Effector memory CD4-positive, alpha-beta T cell (primary cell): Measurements from ENCODE around the gene EML4.
A peak's percentile ranks its signal among the peaks of the same experiment; 100 is the strongest.
"Not testable (repeated sequence)": the region's sequence is repeated elsewhere in the genome, so short reads cannot be mapped to it uniquely, and the experiment has no call there.

Source experiments
- DNase-seq, 3 donors: peaks; one replicate each; pipeline ENCODE4 v3.0.0-alpha.2; 2020
- H3K27ac ChIP-seq: 2 replicates; pipeline ENCODE4 v1.7.0; 2013; ENCODE audit warnings: mild to moderate bottlenecking, low read length, moderate library complexity; ENCODE audit not compliant: insufficient read depth, poor library complexity, severe bottlenecking
- H3K27me3 ChIP-seq: replicated peaks from 2 replicates; pipeline ENCODE4 v1.7.0; 2013; ENCODE audit warnings: mild to moderate bottlenecking, low read length; ENCODE audit not compliant: insufficient read depth, control insufficient read depth, poor library complexity, severe bottlenecking
- H3K36me3 ChIP-seq: 2 replicates; pipeline ENCODE4 v1.7.0; 2013; ENCODE audit warnings: mild to moderate bottlenecking, low read length, moderate library complexity; ENCODE audit not compliant: control insufficient read depth, insufficient read depth
- H3K4me1 ChIP-seq: 2 replicates; pipeline ENCODE4 v1.7.0; 2013; ENCODE audit warnings: low read length, mild to moderate bottlenecking; ENCODE audit not compliant: control insufficient read depth, insufficient read depth, poor library complexity, severe bottlenecking
- H3K4me3 ChIP-seq: 2 replicates; pipeline ENCODE4 v1.7.0; 2013; ENCODE audit warnings: low read length, low read depth, mild to moderate bottlenecking; ENCODE audit not compliant: insufficient read depth, poor library complexity, severe bottlenecking
- H3K9me3 ChIP-seq: 2 replicates; pipeline ENCODE4 v1.7.0; 2013; ENCODE audit warnings: mild to moderate bottlenecking, low read length, moderate library complexity; ENCODE audit not compliant: control insufficient read depth
- total RNA-seq, 3 donors: gene quantifications; one replicate each; lab custom pipeline; 2026; lab: John Stamatoyannopoulos, UW

The EML4 gene, protein sequence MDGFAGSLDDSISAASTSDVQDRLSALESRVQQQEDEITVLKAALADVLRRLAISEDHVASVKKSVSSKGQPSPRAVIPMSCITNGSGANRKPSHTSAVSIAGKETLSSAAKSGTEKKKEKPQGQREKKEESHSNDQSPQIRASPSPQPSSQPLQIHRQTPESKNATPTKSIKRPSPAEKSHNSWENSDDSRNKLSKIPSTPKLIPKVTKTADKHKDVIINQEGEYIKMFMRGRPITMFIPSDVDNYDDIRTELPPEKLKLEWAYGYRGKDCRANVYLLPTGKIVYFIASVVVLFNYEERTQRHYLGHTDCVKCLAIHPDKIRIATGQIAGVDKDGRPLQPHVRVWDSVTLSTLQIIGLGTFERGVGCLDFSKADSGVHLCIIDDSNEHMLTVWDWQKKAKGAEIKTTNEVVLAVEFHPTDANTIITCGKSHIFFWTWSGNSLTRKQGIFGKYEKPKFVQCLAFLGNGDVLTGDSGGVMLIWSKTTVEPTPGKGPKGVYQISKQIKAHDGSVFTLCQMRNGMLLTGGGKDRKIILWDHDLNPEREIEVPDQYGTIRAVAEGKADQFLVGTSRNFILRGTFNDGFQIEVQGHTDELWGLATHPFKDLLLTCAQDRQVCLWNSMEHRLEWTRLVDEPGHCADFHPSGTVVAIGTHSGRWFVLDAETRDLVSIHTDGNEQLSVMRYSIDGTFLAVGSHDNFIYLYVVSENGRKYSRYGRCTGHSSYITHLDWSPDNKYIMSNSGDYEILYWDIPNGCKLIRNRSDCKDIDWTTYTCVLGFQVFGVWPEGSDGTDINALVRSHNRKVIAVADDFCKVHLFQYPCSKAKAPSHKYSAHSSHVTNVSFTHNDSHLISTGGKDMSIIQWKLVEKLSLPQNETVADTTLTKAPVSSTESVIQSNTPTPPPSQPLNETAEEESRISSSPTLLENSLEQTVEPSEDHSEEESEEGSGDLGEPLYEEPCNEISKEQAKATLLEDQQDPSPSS
- total RNA-seq, result 363 to 455 (median 394) reads per million in 3 donors

DNA sequence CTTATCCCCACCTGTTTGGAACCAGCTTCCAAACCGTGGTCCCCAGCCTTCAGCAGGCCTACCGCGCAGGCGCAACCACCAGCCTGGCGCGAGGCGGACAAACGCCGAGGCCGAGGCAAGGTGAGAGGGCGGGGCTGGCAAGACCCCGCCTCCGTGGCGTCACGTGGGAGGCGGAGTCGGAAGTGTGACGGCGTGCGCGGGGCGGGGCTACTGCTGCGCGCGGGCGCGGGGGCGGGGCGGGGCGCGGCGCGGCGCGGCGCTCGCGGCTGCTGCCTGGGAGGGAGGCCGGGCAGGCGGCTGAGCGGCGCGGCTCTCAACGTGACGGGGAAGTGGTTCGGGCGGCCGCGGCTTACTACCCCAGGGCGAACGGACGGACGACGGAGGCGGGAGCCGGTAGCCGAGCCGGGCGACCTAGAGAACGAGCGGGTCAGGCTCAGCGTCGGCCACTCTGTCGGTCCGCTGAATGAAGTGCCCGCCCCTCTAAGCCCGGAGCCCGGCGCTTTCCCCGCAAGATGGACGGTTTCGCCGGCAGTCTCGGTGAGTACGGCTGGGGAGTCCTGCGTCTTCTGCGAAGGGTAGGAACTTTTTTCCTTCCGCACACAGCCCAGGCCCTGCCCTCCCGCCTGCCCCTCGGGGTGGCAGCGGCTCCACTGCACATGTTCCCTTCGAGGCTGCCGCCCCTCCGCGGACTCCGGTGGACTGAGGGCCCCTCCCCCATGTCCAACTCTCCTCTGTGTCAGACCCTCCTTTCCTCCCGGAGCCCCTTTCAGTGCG lies at the start of gene EML4:
Gene EML4, plus strand, starts transcription at position 254 of the 774 bp plus-strand sequence. Its CDS starts 259 bp downstream, at position 513.
- Histone ChIP-seq H3K4me1 (no peaks in the 10 kb centered on the region), H3K4me3 (peak within 1 kb of the TSS; percentile 80), H3K27ac (peak within 1 kb of the TSS; percentile 91), H3K36me3 (no peaks in the 10 kb centered on the region), H3K9me3 (no peaks in the 10 kb centered on the region), H3K27me3 (no peaks in the 10 kb centered on the region)
- peak; percentile 79 to 88 (median 86) for DNase-seq

DNA sequence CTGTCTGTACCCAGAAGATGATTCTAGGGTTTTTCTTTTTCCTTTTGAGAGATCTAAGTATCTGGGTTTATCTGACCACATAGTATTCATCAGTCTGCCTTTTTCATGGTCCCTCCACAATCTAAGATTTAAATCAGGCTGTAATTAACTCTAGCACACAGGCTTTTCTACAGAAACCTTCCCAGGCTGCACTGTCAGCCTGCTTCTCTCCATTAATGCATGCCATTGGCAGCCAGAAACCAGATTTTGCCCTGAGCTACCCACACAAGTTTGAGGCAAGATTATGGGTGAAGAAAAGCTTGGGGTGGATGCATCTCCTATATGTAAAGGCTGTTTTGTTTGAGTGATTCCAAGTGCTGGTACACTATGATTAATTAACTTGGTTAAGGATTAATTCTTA lies 45.7 kb upstream of the EML4 start:
- H3K4me1 ChIP-seq, result peaks cover 49% of the 10 kb centered on the region
- H3K4me3 ChIP-seq, result no peak overlapping the region
- no peak for DNase-seq
- no peaks in the 10 kb centered on the region for H3K27me3 ChIP-seq
- no peaks in the 10 kb centered on the region for H3K36me3 ChIP-seq
- H3K9me3 ChIP-seq, result no peaks in the 10 kb centered on the region
- peak overlapping the region; percentile 70 for H3K27ac ChIP-seq

DNA sequence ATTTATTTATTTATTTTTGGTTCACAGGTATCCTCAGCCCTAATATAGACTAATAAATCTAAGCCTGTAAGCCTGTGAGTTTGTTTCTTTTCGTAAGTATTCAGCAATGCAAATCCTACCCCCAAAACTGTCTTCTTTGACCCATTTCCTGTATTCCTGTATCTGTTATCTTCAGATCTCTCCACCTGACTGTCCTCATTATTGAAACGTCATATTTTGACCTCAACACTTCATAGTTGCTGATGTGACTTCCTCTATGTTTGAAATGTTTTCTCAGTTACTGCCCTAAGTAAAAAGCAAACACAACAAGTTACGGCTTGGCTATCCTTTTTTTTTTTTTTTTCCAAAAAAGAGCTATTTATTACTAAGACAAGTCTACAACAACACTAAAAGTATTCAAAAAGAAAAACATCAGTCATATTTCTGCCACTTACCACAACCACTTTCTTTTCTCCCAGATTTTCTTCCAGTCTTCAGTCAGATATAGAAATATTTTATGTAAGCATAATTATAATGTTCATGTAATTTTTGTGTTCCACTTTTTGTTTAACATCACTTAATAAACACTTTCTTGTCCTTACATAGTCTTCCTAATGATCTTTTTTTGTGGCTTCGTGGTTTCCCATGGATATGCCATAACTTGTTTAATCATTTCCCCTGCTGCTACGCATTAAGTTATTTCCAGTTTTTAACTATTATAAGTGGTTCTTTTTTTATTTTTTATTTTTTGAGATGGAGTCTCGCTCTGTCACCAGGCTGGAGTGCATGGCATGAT lies 45.0 kb upstream of the EML4 start:
- H3K9me3 ChIP-seq, result no peaks in the 10 kb centered on the region
- no peaks in the 10 kb centered on the region for H3K27me3 ChIP-seq
- H3K27ac ChIP-seq, result peak overlapping the region; percentile 70
- H3K4me1 ChIP-seq, result peaks cover 53% of the 10 kb centered on the region
- no peak for DNase-seq
- no peak overlapping the region for H3K4me3 ChIP-seq
- no peaks in the 10 kb centered on the region for H3K36me3 ChIP-seq

DNA sequence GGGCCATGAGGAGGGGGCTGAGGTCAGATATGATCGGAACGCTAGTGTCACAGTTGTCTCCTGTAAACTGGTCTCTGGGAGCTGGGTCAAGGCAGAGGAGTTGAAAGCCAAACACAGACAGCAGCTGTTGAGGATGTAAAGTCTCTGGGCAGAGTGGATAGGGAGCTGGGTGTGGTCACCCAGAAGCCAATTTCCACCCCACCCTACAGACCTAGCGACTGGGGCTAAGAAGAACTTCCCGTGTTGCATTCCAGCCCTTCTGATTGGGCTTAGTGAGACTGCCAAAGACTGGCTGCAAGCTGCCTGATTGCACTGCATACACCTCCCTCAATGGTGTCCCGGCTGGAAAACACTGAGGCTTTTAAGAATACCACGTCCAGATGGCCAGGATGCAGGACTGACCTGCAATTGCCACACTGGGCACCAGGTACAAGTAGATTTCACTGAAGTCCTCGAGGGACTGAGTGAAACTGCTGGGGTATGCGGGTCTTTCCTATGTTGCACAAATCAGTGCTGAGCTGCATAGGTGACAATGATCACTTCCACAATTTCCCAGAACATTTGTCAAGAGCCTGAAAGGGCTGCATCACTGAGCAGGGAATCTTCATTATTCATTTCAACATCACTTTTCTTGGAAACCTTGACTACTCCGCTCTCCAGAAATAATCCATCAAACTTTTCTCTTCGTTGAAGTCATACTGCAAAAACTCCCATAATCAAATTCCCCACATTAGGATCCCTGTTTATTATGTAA lies 43.1 kb upstream of the EML4 start:
- Histone ChIP-seq H3K36me3 (no peaks in the 10 kb centered on the region), H3K4me1 (peaks cover 71% of the 10 kb centered on the region), H3K27me3 (no peaks in the 10 kb centered on the region), H3K4me3 (no peak overlapping the region), H3K9me3 (no peaks in the 10 kb centered on the region), H3K27ac (peak overlapping the region; percentile 50)
- no peak for DNase-seq

DNA sequence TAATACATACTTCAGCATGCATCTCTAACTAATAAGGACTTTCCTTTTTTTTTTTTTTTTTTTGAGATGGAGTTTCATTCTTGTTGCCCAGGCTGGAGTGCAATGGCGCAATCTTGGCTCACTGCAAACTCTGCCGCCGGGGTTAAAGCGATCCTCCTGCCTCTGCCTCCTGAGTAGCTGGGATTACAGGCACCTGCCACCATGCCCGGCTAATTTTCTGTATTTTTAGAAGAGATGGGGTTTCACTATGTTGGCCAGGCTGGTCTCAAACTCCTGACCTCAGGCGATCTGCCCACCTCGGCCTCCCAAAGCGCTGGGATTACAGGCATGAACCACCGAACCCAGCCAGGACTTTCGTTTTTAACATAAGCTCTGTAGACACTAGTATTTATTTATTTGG lies 42.3 kb upstream of the EML4 start:
- H3K27ac ChIP-seq, result peak overlapping the region; percentile 59
- not testable (repeated sequence) for H3K36me3 ChIP-seq, H3K27me3 ChIP-seq, H3K4me3 ChIP-seq, DNase-seq, H3K9me3 ChIP-seq
- H3K4me1 ChIP-seq, result peaks cover 79% of the 10 kb centered on the region

DNA sequence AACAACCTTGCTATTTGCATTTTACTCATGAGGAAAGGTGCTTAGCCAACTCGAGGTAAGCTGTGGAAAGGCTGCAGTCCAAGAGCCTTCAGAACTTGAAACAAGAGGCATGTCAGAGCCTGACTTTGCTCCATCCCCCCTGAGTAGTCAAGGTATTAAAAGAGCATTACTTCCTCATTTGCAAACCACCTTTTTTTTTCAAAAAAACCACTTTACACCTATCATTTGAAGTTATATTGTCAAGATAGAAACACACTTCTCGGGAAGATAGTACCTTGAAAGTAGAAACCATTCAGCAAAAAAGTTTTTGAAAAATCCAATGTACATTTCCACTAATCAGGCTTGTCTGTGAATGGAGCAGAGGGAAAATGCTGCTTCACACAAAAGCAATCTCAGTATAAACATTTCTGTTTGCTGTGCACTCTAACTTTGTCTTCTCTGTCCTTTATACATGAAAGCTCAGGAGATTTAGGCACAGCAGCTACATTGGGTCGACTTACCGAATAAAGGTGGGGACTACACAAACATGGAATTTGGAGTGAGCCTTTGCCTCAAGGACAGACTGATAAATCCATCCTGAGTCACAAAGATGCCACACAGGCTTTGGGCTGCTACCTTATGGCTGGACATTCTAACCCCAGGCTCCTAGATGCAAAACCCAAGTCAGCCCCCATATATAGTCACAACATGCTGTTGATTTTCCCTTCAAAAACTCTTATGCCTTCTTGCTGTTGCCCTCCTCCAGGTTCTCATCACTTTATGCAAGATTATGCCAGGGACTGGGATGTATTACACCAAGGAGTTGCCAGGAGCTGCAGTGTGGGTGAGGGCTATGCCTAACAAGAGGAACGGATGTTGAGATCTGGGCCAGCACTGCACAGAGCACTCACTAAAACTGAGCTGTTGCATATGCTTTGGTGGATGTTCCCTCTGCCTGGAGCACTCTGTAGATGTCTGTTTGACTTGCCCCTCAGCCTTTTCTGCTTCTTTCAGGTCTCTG lies 41.4 kb upstream of the EML4 start:
- H3K9me3 ChIP-seq, result no peaks in the 10 kb centered on the region
- H3K4me3 ChIP-seq, result peak overlapping the region; percentile 9
- H3K36me3 ChIP-seq, result no peaks in the 10 kb centered on the region
- no peak for DNase-seq
- peak overlapping the region; percentile 59 for H3K27ac ChIP-seq
- peaks cover 88% of the 10 kb centered on the region for H3K4me1 ChIP-seq
- H3K27me3 ChIP-seq, result no peaks in the 10 kb centered on the region

DNA sequence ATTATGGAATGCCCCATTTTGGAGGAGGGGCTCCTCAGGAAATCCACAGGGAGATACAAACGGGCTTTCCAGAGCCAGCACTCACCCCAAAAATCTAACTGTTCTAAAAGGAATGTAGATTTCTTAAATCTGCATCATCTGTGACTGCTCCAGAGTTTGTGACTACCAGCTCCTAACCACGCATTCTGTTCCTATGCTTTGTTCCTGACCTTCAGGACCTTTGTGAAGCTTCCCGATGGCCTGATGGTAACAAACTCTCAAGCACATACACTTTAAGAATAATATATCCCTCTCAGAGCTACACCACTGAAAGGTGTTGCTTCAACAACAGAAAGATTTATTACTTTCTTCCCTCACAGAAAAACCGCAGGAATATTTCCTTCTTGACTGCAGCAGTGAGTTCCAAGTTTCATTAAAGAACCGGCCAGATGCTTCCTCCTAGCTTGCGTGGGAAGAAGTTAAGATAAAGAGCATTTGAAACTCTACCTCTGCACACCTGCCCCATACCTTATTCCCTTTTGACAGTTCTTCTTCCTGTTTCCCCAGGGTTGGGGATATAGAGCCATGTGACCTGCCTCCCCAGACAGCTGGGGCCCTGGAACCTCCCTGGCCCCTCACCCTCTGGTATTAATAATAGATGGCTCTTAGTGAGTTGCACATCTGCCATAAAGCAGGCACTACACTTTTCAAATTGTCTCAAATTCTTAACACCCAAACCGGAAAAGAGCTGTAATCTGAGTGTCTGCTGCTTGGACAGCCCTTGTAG lies 40.2 kb upstream of the EML4 start:
- Histone ChIP-seq H3K27ac (peak overlapping the region; percentile 59), H3K27me3 (no peaks in the 10 kb centered on the region), H3K4me3 (no peak overlapping the region), H3K36me3 (no peaks in the 10 kb centered on the region), H3K9me3 (no peaks in the 10 kb centered on the region), H3K4me1 (peaks cover 86% of the 10 kb centered on the region)
- DNase-seq, result no peak
